Measurements from ENCODE around the gene AK3.

The AK3 gene

DNA sequence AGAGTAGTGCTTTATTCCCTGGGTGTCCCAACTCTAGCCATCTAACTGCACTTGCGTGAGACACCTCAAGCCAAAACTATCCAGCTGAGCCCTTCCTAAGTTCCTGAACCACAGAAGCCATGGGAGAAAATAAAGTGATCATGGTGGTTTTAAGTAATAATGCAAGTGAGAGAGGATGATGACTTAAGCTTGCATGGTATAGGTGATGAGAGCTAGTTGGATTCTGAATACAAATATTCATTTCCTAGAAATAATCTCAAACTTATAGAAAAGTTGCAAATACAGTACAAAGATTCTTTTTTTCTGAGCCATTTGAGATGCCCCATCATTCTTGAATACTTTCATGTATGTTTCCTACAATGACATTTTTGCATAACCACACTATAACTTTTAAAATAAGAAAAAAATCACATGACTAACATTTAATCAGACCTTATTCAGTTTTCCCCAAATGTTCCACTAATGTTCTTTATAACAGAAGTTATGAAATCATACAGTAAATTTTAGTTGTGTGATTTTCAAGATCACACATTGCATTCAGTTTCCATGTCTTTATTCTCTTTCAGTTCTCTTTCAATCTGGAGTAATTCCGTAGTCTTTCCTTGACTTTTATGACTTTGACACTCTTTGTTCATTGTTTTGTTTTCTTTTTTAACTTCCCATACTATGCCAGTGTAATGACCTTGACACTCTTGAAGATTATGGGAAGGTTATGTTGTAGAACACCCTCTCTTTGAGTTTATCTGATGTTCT is 5.5 kb upstream of the AK3 start:
- no peak for DNase-seq

DNA sequence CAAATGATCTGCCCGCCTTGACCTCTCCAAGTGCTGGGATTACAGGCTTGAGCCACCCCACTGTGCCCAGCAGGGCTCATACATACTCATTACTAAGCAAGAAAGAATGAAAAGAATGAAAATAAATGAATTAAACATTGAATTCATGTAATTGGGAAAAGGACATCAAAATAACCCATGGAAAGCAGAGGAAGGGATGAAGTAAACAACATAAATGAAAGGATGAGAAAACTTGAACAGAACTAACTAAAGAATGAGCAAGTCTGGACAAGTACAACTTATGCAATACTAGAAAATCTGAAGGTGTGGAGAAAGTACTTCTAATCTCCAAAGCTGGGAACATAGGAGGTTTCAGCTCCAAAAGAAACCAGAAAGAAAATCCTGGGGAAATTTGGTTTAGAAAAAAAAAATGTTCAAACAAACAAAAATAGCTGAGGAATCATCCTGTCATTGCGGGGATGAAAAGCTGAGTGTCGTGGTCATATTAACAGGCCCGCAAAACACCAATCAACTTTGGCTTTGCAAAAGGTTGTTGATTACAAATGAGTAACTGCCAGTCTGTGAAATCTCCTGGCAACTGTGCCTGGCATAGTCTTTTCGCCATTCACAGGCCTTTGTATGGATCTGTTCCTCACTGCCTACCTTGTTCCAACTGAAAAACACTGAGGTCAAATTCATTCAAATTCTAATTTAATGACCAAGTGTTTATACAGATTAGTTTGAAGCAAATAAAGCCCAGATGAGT is 2.3 kb upstream of the AK3 start:
- no peak for DNase-seq

DNA sequence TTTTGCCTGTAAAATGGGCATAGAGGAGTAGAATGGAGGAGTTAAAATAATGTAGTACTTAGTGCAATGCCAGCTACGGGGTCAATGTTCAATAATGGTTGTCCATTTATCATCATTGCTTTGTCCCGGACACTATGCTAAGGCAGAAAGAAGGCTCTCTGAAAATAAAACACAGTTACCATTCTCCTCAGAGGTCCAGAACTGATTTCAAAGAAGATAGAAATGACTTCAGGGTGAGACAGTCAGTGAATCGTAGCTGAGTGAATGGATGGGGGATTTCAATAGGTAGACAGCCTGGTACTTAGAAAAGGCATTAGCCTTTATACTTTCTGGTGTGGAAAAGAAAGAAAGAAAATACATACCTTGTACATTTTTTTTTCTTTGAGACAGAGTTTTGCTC is 1.2 kb upstream of the AK3 start:
- no peak for DNase-seq

DNA sequence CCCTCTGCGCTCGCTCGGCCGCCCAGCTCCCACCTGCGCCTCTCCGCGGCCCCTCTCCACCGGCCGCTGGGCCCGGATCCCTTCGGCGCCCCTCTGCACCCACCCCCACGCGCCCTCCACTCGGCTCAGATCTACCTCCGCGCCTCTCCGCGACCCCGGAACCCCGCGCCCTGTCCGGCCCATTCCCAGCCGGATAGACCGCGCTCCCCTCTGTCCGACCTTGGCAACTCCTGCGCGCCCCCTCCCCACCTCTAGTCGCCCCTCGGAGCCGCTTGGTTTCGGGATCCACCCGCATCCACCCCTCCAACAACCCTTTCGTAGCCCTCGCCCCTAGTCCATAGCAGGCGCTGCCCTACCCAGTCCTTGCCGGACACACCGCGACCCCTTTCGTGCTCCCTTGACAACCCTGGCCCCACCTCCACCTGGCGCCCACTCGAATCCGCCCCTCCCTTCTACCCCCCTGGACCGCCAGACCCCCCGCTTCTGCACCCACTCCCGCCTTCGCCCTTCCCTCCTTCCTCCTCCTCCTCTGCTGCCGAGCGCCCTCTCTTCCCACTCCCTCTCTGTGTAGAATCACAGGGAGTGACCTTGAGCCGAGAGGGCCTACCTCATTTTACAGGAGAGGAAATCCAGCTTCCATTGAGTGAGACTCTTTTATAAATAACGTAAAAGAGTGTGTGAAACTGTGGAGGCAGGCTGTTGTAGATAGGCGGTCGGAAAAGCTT is 525 bp upstream of the AK3 start:
- peak in 1 of 2 donors; percentile 14 for DNase-seq

- no peak for DNase-seq
Measured at GRCh38 chr9:4740388-4740637, 689 bp downstream of the AK3 start.

DNA sequence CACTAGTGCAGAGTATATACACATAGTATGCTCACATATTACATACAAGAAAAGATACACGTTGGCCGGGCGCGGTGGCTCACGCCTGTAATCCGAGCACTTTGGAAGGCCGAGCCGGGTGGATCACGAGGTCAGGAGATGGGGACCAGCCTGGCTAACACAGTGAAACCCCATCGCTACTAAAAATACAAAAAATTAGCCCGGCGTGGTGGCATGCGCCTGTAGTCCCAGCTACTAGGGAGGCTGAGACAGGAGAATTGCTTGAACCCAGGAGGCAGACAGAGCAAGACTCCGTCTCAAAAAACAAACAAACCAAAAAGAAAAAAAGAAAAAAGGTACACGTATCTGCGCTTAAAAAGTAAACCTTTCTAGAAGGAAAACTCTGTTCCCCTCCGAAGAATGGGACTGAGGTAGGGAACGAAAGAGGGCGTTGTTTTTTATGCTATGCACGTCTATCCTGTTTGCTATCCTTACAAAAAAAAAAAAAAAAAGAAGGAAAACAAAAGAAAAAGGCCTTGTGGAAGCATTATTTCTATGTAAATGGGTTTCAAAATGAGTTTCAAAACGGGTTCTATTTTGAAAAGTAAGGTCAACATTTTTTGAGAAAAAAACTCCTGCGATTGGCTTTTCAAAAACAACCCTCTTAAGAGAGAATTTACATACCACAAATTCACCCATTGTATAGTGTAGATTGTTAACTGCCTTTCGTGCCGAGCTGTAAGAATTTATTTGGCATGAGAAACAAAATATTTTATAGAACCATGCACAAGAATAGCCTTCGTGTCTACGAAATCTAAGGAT is 1.2 kb downstream of the AK3 start:
- no peak for DNase-seq

DNA sequence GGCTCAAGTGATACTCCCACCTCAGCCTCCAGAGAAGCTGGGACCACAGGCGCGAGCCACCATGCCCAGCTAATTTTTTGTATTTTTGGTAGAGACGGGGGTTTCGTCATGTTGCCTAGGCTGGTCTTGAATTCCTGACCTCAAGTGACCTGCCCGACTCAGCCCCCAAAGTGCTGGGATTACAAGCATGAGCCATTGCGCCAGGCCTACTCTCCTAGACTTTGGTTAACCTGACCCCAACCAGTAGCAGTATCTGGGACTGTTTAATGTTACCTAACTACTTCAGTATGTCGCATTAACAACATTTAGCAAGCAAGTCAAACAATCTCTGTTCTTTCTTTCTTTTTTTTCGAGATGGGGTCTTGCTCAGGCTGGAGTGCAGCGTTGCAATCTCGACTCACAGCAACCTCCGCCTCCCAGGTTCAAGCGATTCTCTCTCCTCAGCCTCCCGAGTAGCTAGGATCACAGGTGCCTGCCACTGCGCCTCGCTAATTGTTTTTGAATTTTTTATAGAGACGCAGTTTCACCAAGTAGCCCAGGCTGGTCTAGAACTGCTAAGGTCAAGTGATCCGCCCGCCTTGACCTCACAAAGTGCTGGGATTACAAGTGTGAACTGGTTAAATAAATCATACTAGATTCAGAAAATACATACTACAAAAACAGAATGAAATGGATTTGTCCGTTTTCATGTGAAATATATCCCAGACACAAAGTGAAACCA is 2.0 kb downstream of the AK3 start:
- DNase-seq: no peak

DNA sequence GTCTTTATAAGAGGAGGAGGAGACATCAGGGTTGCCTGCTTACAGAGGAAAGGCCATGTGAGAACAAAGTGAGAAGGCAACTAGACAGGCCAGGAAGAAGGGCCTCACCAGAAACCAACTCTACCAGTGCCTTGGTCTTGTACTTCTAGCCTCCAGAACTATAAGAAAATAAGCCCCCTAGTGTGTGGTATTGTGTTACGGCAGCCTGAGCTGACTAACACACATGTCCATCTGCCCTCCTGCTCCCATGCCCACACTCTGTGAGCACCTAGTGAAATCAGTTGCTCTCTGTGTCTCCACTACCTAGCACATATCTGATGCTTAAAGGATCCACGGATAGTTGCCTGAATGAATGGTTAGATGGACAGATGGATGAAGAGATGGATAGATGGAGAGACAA is 6.9 kb downstream of the AK3 start:
- DNase-seq: no peak

- DNase-seq: no peak
Measured at GRCh38 chr9:4732890-4733289, 8.1 kb downstream of the AK3 start.

GRCh38 chr9:4727593-4727992 is 13.4 kb downstream of the AK3 start:
- DNase-seq: no peak

GRCh38 chr9:4725706-4726442 is 15.1 kb downstream of the AK3 start:
- no peak for DNase-seq

DNA sequence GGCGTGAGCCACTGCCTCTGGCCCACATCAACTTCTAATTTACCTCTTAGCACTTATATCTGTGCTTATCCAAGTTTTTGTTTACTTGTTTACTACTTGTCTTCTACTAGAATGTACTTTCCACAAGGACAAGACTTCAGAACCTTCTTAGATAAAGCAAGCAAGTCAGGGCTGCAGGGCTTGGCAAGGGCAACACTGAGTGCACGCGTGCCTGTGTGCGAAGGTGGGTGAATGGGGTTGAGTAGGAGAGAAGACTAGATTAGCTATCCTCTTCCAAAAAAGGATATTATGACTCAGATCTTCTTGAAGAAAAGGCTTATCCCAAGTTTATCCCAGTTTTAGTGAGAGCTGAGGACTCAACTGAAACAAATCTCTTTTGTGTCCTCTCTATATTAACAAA is 19.3 kb downstream of the AK3 start:
- DNase-seq: no peak

DNA sequence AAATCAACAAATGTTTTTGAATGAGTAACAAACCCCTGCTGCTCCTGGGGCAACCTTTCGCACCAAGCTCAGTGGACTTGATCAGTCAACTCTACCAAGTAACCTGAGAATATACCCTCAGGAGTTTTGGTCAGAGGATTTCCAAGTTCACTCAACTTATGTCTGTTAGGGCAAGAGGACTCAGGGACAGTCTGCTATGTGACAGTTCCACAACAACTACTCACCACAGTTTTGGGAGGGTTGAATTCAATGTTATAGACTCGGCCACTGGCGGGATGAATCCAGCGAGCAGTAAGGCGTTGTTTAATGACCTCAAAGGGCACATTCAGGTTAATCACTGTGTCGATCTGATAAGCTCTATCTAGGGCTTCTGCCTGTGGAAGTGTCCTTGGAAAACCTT is 22.1 kb downstream of the AK3 start:
- no peak for DNase-seq

DNA sequence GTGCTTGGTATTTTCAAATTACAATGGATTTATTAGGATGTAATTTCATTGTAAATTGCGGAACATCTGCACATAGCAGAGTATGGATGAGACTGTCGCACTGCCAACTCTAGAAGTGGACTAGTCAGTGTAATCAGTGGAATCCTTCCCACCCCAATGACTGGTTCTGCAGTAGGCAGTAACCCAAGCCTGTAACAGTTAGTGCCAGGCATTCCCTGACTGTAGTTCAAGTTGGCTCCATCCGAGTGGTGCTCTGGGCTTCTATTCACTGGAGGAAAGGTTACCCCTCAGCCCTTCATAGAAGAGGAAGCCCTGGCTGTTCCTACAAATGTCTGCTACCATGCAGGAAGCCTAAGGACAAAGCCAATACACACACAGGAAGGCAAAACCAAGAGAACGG is 23.2 kb downstream of the AK3 start:
- no peak for DNase-seq

GRCh38 chr9:4716163-4716562 is 24.8 kb downstream of the AK3 start:
- no peak for DNase-seq

GRCh38 chr9:4714266-4715016 is 26.6 kb downstream of the AK3 start:
- DNase-seq: no peak

- no peak for DNase-seq
Measured at GRCh38 chr9:4713849-4714248, 27.2 kb downstream of the AK3 start.

- DNase-seq: no peak
Measured at GRCh38 chr9:4709380-4709779, 31.6 kb downstream of the AK3 start.

GRCh38 chr9:4706971-4707622 is 33.9 kb downstream of the AK3 start:
- no peak for DNase-seq

DNA sequence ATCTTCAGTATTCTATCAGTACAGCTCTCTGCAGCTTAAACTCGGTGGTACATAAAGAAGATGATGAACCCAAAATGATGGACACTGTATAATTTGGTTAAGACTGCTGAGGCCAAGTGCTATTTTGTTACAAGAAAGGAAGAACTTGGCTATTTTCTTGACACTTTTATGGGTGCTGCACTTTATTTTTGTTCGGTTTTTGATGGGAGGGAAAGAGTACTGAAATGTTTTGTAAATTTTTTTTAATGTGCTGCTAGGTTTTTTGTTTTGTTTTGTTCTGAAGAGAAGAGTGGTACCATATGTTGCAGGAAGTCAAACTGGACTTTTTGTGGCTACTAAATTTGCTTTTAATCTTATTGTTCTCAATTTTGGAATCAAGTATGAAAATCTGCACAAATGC is 35.0 kb downstream of the AK3 start:
- no peak for DNase-seq

DNA sequence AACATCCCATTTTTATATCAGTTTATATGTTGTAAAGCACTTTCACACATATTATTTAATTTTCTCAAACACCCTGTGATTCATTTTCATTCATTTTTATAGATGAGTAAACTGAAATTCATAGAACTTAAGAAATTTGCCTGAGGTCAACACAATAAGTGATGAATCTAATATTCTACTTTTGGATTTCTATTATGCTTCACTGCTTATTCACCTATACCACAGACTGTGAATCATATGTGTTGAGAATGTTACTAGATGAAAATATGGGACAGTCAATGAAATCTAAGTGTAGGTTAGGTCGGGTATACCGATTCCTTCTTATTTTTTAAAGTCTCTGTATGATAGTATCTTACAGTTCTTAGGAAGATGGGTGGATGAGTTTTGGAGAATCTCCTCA is 36.9 kb downstream of the AK3 start:
- no peak for DNase-seq

All from CD4-positive, alpha-beta T cell treated with Interleukin-1 beta for 1 hour (primary cell).